Measurements from ENCODE around the gene DRD3.

DRD3 gene

DNA sequence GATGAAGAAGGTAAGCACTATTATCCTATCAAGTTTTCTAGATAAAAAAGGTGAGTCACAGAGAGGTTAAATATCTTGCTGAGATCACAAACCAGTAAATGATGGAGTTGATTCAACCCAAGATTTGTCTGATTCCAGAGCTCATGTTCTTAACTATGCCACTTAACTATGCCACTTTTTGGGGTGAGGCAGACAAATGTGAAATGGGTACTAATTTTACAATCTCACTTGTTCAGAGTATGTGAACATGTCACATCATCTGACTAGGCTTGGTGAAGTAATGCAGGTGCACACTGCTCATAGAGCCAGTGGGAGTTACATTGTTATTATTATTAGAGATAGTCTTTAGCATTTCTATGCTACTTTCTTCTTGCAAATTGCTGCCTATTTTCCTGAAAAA is 2.0 kb downstream of the DRD3 start:
- no peak for DNase-seq

DNA sequence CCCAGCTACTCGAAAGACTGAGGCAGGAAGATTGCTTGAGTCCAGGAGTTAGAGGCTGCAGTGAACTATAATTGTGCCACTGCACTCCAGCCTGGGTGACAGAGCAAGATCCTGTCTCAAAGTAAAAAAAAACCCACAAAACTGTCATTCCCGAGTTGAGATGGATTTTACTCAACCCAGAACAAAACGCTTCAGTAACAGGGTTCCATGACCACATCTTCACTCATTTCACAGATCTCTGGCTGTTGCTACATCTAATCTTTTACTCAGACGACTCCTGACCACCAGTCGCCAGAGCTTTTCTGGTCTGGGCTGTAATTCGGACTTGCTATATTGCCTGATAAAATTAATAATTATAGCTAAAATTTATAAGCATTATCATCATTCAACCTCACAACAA is 2.4 kb downstream of the DRD3 start:
- DNase-seq: no peak

DNA sequence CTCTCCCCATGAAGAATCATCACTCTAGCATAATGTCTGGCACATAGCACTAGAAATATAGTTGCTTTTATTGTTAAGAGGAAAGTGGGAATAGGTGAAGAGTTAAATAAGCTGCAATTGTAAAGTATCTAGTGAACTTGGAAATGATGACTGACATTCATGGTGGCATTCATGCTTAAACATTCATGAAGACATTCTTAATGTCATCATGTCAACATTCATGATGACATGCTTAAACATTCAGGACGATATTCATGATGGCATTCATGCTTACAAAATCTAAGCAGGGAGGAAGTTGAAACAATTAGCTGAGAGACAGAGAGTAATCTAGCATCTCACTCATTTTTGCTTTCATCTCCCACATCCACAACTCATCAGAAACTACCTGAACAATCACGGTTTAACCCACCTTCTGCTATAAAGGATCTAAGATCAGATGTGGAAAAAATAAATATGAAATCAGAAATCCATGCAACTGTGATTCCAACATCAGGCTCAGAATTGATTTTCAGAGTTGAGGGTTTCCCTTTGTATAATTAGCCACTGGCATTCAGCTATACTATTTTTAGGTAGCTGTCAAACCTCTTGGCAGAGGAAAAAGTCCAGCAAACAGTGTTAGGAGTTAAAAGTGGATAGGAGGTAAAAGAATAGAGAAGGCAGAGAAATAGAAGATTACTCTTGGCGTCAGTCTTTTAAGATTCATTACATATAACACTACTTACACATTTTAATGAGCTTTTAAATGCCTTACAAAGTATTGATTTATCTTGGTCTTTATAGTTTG is 3.5 kb downstream of the DRD3 start:
- DNase-seq: no peak

DNA sequence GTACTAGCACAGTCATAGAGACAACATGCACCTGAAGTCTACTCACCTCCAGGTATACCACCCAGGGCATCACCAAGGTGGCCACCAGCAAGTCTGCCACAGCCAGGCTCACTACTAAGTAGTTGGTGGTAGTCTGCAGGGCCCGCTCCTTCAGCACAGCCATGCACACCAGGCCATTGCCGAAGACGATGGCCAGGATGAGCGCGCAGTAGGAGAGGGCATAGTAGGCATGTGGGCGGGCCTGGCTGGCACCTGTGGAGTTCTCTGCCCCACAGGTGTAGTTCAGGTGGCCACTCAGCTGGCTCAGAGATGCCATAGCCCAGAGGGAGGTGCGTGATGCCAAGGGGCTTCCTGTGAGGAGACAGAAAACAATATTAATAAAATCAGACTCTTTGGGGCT is 7.2 kb downstream of the DRD3 start:
- DNase-seq: no peak

DNA sequence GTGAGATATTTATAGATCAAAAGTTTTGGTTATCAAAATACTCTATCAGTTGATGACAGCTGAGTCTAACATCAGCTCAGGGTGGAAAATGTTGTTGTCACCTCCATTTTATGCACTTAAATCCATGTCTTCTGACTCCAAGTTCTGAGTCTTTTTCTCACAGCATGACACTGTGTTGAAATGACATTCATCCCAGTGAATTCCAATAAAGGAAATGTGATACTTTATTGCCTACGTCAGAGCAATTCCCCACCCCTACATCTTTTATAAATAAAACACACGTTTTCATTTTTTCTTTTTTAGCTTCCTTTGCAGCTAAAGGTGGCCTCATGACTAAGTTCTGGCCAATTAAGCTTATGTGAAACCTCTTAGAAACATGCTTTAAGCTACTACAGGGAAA is 10.7 kb downstream of the DRD3 start:
- DNase-seq: no peak

DNA sequence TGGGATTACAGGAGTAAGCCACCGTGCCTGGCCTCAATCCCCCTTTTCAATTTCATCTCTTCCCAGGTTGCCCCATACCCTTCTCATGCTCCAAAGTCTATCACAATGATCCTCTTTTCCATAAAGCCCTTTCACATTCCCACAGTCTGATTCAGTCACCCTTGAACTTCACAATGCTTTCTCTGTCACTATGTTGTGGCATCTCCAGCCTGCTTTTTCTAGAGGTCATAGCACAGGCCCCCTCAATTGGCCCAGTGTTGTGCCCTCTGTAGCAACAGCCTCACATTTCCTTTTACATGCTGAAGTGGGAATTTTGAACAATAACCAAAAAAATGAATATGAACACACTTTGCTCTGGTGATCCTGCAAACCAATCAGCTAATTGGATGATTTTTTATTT is 21.5 kb downstream of the DRD3 start:
- no peak for DNase-seq

DNA sequence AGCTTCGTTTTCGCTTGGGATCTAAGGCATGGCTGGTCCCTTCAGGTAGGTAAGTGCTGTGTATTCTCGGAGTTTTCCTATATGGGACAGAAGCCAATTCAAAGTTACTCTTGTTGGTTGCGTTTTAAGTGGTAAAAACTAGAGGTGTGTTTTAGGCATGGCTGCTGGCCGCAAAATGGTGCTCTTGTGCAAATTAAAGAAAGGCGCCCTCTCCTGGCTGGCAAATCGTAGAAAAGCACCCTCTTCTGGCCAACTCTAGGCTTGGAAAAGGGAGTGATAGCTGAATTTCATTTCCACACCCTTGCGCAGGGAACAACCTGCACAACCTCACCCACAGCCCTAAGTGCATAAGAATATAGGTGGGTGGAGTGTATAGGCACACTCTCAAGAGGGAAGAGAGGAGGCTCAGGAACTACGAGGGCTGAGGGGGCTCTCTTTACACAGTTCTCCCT is 23.5 kb downstream of the DRD3 start:
- DNase-seq: no peak

DNA sequence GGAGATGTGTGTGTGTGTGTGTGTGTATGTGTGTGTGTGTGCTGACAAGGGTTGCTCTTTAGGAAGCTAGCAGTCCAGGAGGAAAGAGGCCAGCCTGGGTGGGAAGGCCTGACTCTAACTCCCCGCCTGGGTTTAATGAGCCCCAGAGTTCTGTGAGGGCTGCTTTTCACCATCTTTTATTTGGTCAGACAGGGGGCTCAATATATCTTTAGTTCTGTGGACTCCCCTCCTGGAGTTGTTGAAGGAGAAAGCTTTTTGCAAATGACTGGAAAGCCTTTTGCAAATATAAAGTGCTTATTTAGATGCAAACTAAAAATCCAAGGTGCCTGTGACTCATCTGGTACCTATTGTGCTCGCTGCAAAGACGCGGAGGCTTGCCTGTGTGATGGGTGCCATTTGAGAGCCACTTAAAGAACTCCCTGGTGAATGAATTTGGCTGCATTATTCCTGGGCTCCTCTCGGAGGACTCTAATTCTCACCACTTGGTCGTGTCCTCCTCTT is 24.5 kb downstream of the DRD3 start:
- no peak for DNase-seq

DNA sequence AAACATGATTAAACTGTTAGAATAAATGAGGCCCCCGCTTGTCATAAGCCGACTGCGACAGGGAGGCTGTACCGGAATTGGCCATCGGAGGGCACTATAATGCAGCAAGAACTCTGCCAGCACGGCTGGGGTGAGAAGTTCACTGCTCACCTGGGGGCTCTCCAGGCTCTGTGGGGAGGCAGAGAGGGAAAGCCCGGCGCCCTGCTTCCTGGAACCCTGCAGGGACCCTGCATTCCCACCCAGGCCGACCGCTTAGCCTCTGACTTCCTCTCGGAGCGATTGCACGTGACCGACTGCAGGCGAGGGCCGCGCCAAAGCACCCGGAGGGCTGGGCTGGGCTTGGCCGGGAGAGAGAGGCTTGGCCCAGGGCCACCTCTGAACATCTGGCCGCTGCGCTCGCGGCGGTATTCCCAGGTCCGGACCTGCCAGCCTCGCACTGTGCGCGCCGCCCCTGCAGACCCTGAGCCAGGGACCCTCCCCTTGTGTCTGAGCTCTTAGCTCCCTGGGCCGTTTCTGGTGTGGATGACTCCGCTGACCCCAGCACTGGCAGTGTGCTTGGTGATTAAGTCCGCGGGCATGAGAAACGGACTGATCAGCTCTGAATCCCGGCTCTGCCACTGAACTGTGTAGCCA is 26.2 kb downstream of the DRD3 start:
- peak; percentile 95 for DNase-seq

DNA sequence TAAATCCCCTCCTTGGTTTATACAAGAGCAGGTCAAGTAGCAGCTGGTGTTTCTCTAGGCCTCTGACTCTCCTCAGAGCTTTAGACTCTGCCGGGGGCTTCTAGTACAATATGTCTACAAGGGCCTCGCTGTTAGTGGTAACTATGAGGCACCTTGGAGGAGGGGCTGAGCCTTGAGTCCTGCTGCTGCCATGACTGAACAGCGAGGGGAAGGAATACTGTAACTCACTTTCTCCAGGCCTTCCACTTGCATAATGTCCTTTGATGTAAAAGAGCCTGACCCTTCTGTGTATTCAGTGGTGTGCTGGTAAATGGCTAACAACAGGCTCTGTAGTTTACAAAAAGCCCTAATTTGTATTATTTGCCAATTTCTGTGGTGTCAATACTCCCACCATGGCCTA is 27.8 kb downstream of the DRD3 start:
- DNase-seq: no peak

DNA sequence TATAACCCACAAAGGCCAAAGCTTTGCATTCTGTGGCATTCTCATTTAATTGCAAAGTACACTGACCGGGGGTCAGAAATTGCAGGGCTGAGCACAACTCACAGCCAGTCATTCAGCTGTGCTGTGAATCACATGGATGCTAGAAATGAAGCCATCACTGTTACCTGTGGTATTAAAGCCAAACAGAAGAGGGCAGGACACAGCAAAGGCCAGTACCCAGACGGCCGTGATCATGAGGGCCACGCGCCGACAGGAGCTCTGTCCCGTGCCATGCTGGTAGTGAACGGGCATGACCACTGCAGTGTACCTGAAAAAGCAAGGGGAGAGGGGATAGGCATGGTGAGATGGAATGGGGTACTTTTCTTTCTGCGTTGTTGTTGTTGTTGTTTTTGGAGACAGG is 31.6 kb downstream of the DRD3 start:
- no peak for DNase-seq

DNA sequence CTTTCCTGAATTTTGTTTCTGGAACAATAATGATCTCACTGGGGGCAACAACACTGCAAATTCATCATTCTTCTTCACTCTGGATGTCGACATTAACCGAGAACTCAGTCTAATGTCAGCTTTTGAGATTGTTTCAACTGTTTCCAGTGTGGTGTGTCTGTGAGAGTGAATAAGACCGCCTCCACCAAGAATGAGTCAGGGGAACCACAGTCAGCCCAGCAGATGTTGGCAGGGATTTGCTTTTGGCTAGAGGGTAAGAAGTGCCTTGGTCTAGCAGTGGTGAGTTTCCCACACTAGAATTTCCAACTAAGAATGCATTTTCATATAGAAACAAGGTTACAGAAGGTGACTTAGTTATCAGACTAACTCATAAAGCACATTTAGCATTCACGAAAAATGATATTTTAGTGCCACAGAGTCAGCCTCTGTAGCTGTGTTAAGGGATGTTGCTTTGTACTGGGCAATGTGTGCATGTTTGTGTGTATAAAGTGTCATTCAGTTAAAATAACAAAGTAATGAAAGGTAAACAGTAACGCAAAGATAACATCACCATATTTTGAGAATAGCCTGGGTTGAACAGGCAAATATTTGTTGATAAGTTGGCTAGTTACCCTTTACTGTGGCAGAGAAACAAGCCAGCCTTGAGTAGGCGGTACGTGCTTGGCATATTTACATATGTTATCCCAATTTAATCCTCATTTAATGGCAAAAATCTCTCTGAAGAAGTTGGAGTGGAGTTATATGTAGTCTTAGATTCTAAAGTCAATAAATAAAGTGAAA is 33.8 kb downstream of the DRD3 start:
- no peak for DNase-seq

DNA sequence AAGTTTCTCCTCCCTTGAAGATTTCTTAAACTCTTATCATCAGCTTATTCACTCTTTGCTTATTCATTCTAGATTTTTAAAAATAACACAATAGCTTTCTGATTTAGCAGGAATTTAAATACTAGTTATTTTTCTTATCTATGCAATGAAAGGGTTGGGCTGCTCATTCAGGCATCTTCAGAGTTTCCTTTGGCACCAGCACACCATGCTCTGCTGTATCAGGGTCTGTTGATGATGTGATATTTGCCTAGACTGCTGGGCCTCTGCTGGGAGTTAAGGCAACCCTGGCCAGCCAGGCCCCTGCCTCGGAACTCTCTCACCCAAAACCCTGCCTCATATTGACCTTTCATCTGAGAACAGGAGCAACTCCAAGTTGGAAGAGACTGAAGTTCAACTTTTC is 35.0 kb downstream of the DRD3 start:
- no peak for DNase-seq

DNA sequence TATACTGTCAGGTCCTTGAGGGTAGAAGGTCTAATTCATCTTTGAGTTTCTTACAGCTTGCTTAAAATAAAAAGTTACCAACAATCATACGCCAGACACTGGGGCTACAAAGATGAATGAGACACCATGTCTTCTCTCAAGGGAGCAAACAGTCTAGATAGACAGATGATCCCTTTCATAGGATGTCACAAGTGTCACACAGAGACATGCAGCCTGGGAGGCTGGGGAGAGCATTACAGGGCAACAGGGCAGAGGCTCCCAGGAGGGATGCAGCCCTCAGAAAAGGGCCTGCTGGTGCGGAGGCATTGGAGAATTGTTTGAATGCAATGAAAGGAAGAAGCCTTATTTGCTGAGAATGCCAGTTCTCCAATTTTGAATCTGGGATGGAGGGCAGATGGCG is 39.0 kb downstream of the DRD3 start:
- no peak for DNase-seq

DNA sequence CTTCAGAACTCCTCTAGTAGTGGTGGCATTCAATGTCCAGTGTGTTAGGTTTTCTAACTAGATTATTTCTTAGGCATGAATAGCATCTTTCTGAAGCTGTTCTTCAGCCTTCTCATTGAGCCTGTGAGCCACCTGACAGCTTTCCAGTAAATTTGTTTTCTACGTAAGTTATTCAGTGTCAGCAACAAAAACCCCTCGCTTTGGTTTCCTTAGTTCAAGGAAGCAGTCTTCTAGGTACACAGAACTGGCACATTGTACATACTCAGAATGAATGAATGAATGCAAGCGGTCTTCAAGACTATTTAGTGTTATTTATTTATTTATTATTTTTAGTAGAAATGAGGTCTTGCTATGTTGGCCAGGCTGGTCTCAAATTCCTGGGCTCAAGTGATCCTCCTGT is 44.9 kb downstream of the DRD3 start:
- no peak for DNase-seq

DNA sequence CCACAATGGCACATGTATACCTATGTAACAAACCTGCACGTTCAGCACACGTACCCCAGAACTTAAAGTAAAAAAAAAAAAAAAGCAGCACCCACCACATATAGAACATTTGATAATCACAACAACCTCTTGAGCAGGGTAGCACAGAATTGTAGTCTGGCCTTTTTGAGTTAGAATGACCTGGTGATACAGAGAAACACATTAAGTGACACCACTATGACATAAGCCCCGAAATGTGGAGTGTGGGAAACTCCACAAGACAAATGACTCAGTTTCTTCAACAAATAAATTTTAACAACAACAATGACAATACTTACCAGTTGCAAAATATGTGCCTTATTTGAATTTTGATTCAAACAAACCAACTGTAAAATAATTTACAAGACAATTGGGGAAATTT is 46.4 kb downstream of the DRD3 start:
- DNase-seq: no peak

DNA sequence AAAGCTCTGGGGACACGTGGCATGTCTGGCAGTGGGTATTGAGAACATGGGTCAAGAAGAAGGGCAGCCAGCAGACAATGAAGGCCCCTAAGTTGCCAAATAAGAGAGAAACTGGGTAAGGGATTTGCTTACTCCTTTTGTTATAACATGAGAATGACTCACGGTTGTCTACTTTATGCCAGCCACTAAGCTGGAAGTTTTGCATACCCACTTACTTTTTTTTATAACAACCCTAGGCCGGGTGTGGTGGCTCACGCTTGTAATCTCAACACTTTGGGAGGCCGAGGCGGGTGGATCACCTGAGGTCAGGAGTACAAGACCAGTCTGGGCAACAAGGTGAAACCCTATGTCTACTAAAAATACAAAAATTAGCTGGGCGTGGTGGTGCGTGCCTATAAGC is 50.0 kb downstream of the DRD3 start:
- no peak for DNase-seq

DNA sequence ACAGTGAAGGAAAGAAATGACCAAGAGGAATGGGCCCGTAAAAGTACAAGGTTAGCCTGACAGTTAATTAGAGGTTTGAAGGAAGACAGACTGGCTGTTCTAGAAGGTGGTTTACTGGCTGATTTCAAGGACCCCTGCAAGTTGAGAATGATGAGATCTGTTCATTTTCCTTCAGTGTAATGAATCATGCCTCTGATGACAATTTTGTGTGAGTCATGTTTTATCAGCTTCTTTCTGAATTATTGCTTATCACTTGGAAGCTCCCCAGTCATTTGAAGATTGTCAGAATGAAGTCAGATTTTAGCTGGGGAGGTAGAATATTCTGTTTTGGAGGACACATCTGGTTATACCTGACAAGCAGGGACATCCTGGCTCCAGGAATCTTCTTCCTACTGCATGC is 50.6 kb downstream of the DRD3 start:
- DNase-seq: no peak

DNA sequence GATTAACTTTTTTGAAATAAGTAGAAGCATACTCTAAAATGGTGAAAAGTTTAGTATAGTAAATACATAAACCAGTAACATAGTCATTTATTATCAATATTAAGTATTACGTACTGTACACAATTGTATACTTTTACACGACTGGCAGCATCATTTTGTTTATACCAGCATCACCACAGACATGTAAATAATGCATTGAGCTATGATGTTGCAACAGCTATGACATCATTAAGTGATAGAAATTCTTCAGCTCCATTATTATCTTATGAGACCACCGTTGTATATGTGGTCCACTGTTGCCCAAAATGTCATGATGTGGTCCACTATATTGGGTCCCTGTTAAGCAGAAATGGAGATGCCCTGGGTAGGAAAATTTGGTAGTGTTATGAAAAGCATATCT is 51.3 kb downstream of the DRD3 start:
- no peak for DNase-seq

DNA sequence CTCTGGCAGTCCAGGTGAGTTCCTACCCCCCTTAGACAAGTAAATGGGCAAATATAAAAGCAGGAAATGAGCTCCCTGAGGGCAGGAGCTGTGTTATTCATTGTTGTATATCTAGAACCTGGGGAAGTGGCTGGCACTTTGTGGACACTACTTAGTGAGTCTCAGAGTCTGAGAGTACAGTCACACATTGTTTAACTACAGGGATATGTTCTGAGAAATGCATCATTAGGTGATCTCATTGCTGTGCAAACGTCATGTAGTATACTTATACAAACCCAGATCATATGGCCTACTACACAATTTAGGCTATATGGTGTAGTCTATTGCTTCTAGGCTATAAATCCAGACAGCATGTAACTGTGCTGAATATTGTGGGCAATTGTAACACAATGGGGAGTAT is 52.4 kb downstream of the DRD3 start:
- no peak for DNase-seq

DNA sequence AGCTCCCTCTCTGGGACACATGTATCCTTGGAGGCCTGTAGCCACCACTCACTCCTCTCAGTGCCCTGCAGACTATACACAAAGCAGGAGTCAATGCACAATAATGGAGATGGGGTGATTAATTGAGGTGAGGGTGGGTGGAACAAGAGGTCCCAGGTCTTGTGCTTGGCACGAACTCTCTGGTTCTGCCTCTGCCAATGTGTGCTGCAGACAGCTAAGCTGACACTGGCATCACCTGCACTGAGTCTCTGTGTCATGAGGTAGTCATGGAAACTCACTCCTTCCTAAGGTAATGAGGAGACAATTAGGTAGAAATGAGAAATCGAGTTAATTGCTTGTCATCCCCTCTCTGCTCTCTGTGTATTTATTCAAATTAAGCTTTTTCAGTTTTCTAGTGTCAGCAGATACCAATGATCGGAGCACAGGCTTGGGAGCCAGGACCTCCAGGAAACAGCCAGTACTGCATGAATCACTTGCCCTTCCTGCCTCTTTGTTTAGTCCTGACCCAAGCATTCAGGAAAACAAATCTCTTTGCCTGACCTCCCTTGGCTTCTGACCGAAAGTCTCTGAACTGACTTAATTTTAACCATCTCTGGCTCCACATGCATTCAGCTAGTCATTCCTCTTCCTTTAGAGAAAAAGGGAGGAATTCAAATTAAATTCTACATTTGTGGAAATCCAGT is 56.7 kb downstream of the DRD3 start:
- no peak for DNase-seq

DNA sequence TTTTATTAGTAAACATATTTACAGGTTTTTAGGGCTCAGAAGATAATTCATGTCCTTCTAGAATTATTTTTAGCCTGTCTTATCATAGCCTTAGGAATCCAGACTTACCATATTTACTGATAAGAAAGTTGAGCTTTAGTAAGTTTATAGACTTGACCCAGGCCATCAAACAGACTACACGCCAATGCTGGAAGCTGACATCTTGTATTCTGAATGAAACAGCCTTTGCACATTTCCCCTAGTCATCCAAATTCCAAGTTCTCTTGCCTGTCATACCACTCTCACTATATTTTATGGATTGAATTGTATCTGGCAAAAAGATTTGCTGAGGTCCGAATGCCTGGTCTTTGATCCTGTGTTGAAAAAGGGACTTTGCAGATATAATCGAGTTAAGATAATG is 58.6 kb downstream of the DRD3 start:
- no peak for DNase-seq

DNA sequence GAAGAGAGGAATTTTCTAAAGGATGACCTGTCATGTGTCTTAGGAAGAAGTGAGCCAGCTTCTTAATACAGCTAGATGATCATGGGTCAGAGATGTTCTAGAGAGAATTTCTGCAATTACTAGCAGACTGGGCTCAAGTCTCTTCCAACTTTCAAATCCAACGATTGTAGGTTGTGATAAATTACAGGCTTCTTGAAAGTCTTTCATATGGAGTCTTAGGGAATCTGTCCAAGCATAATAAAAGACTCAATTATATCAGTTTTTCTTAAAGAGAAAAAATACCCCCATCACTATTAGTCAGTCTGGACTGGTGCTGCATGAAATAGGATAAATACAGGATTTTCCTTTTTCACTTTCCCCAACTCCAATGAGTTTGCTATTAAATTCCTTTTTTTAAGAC is 59.1 kb downstream of the DRD3 start:
- no peak for DNase-seq

Data from activated CD8-positive, alpha-beta memory T cell treated with anti-CD3 and anti-CD28 coated beads for 24 hours (primary cell).